ENCODE data around the gene RALGAPA2.

RALGAPA2 gene

GRCh38 chr20:20536240-20536933 lies 176.1 kb downstream of the RALGAPA2 start:
- TF ChIP-seq ZNF274 (IDR thresholded peaks at IDR 0.05; ENCODE audit: low read depth, low read length) (no peak), YY1 (IDR thresholded peaks at IDR 0.05; ENCODE audit: insufficient read depth, insufficient read length) (no peak), SUZ12 (IDR thresholded peaks at IDR 0.05; ENCODE audit: extremely low read depth, insufficient read depth, insufficient read length) (no peak)
- Histone ChIP-seq H3K27me3 (ENCODE audit: insufficient read depth, insufficient read length) (no peaks in the 10 kb centered on the region), H3K36me3 (ENCODE audit: insufficient read depth, insufficient read length, low read length) (no peaks in the 10 kb centered on the region), H3K9ac (ENCODE audit: insufficient read length, low read depth) (no peak overlapping the region), H3K4me3 (ENCODE audit: insufficient read length, low read depth) (no peak overlapping the region), H3K9me3 (ENCODE audit: insufficient read depth, low read length) (no peaks in the 10 kb centered on the region), H3K4me1 (ENCODE audit: insufficient read depth, insufficient read length) (peaks cover under 1% of the 10 kb centered on the region)
- DNase-seq (ENCODE audit: low read depth, low spot score), result no peak

- TF ChIP-seq SUZ12 (IDR thresholded peaks at IDR 0.05; ENCODE audit: extremely low read depth, insufficient read depth, insufficient read length) (no peak), ZNF274 (IDR thresholded peaks at IDR 0.05; ENCODE audit: low read depth, low read length) (no peak)
- H3K4me3 ChIP-seq (ENCODE audit: insufficient read length, low read depth), result no peak overlapping the region
- H3K27me3 ChIP-seq (ENCODE audit: insufficient read depth, insufficient read length), result no peaks in the 10 kb centered on the region
- peaks cover 2% of the 10 kb centered on the region for H3K4me1 ChIP-seq (ENCODE audit: insufficient read depth, insufficient read length)
- peaks cover 6% of the 10 kb centered on the region for H3K36me3 ChIP-seq (ENCODE audit: insufficient read depth, insufficient read length, low read length)
- DNase-seq (ENCODE audit: low read depth, low spot score), result no peak
- no peak overlapping the region for H3K9ac ChIP-seq (ENCODE audit: insufficient read length, low read depth)
- no peaks in the 10 kb centered on the region for H3K9me3 ChIP-seq (ENCODE audit: insufficient read depth, low read length)
These were observed 177.4 kb downstream of the RALGAPA2 start for GRCh38 chr20:20535051-20535450.

GRCh38 chr20:20531283-20531682 lies 181.2 kb downstream of the RALGAPA2 start:
- no peaks in the 10 kb centered on the region for H3K9me3 ChIP-seq (ENCODE audit: insufficient read depth, low read length)
- DNase-seq (ENCODE audit: low read depth, low spot score), result no peak

GRCh38 chr20:20530428-20531151 lies 181.9 kb downstream of the RALGAPA2 start:
- TF ChIP-seq YY1 (IDR thresholded peaks at IDR 0.05; ENCODE audit: insufficient read depth, insufficient read length) (no peak), SUZ12 (IDR thresholded peaks at IDR 0.05; ENCODE audit: extremely low read depth, insufficient read depth, insufficient read length) (no peak), ZNF274 (IDR thresholded peaks at IDR 0.05; ENCODE audit: low read depth, low read length) (no peak)
- no peak for DNase-seq (ENCODE audit: low read depth, low spot score)
- Histone ChIP-seq H3K9ac (ENCODE audit: insufficient read length, low read depth) (no peak overlapping the region), H3K4me1 (ENCODE audit: insufficient read depth, insufficient read length) (peaks cover 2% of the 10 kb centered on the region), H3K4me3 (ENCODE audit: insufficient read length, low read depth) (no peak overlapping the region), H3K9me3 (ENCODE audit: insufficient read depth, low read length) (no peaks in the 10 kb centered on the region), H3K36me3 (ENCODE audit: insufficient read depth, insufficient read length, low read length) (peaks cover 9% of the 10 kb centered on the region), H3K27me3 (ENCODE audit: insufficient read depth, insufficient read length) (no peaks in the 10 kb centered on the region)

More at GRCh38 chr20:20531283-20531682, 181.2 kb downstream of the RALGAPA2 start:
- no peaks in the 10 kb centered on the region for H3K27me3 ChIP-seq (ENCODE audit: insufficient read depth, insufficient read length)
- no peak overlapping the region for H3K4me3 ChIP-seq (ENCODE audit: insufficient read length, low read depth)
- H3K9ac ChIP-seq (ENCODE audit: insufficient read length, low read depth), result no peak overlapping the region
- H3K36me3 ChIP-seq (ENCODE audit: insufficient read depth, insufficient read length, low read length), result peaks cover 9% of the 10 kb centered on the region
- TF ChIP-seq SUZ12 (IDR thresholded peaks at IDR 0.05; ENCODE audit: extremely low read depth, insufficient read depth, insufficient read length), result no peak
- TF ChIP-seq ZNF274 (IDR thresholded peaks at IDR 0.05; ENCODE audit: low read depth, low read length), result no peak
- no peak for TF ChIP-seq YY1 (IDR thresholded peaks at IDR 0.05; ENCODE audit: insufficient read depth, insufficient read length)
- peaks cover 2% of the 10 kb centered on the region for H3K4me1 ChIP-seq (ENCODE audit: insufficient read depth, insufficient read length)

DNA sequence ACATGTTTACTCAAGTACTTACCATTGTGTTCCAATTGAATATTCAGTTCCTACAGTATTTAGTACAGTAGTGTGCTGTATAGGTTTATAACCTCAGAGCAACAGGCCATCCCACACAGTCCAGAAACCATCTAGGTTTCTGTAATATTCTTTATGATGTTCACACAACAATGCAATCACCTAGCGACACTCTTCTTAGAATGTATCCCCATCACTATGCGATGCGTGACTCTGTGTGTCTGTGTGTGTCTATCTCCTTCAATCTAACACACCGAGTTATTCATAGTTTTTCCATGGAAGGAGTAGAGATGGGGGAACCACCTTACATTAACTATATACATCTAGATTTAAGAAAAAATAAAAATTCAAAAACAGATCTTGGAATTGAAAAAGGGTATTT lies 182.8 kb downstream of the RALGAPA2 start:
- H3K27me3 ChIP-seq (ENCODE audit: insufficient read depth, insufficient read length), result no peaks in the 10 kb centered on the region
- peaks cover 2% of the 10 kb centered on the region for H3K4me1 ChIP-seq (ENCODE audit: insufficient read depth, insufficient read length)
- no peak overlapping the region for H3K4me3 ChIP-seq (ENCODE audit: insufficient read length, low read depth)
- TF ChIP-seq YY1 (IDR thresholded peaks at IDR 0.05; ENCODE audit: insufficient read depth, insufficient read length) (no peak), ZNF274 (IDR thresholded peaks at IDR 0.05; ENCODE audit: low read depth, low read length) (no peak), SUZ12 (IDR thresholded peaks at IDR 0.05; ENCODE audit: extremely low read depth, insufficient read depth, insufficient read length) (no peak)
- no peaks in the 10 kb centered on the region for H3K9me3 ChIP-seq (ENCODE audit: insufficient read depth, low read length)
- no peak for DNase-seq (ENCODE audit: low read depth, low spot score)
- peaks cover 9% of the 10 kb centered on the region for H3K36me3 ChIP-seq (ENCODE audit: insufficient read depth, insufficient read length, low read length)
- no peak overlapping the region for H3K9ac ChIP-seq (ENCODE audit: insufficient read length, low read depth)

- no peak overlapping the region for H3K9ac ChIP-seq (ENCODE audit: insufficient read length, low read depth)
- TF ChIP-seq ZNF274 (IDR thresholded peaks at IDR 0.05; ENCODE audit: low read depth, low read length) (no peak), YY1 (IDR thresholded peaks at IDR 0.05; ENCODE audit: insufficient read depth, insufficient read length) (no peak), SUZ12 (IDR thresholded peaks at IDR 0.05; ENCODE audit: extremely low read depth, insufficient read depth, insufficient read length) (no peak)
- DNase-seq (ENCODE audit: low read depth, low spot score), result no peak
- H3K9me3 ChIP-seq (ENCODE audit: insufficient read depth, low read length), result no peaks in the 10 kb centered on the region
- no peaks in the 10 kb centered on the region for H3K27me3 ChIP-seq (ENCODE audit: insufficient read depth, insufficient read length)
- peaks cover 9% of the 10 kb centered on the region for H3K36me3 ChIP-seq (ENCODE audit: insufficient read depth, insufficient read length, low read length)
- no peak overlapping the region for H3K4me3 ChIP-seq (ENCODE audit: insufficient read length, low read depth)
- H3K4me1 ChIP-seq (ENCODE audit: insufficient read depth, insufficient read length), result peaks cover 2% of the 10 kb centered on the region
These were observed 183.6 kb downstream of the RALGAPA2 start for GRCh38 chr20:20528861-20529260.

DNA sequence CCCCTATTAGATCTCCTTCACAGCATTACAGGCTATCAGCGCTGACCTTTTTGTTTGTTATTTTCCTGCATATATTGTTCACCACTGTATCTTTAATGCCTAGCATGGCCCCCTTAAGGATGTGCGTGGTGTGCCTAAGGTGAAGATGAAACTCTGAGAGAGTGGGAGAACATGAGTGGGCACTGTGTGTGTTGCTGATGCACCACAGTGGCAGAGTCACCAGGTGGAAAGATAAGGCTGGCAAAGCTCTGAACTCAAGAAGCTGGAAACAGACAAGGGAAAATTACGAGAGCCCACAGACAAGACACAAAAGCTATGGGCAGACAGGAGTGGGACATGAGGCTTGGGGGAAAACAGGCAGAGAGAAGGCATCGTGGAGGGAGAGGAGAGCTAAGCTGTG lies 184.8 kb downstream of the RALGAPA2 start:
- H3K4me3 ChIP-seq (ENCODE audit: insufficient read length, low read depth), result no peak overlapping the region
- peaks cover 9% of the 10 kb centered on the region for H3K36me3 ChIP-seq (ENCODE audit: insufficient read depth, insufficient read length, low read length)
- no peak for DNase-seq (ENCODE audit: low read depth, low spot score)
- no peaks in the 10 kb centered on the region for H3K27me3 ChIP-seq (ENCODE audit: insufficient read depth, insufficient read length)
- peaks cover 2% of the 10 kb centered on the region for H3K4me1 ChIP-seq (ENCODE audit: insufficient read depth, insufficient read length)
- TF ChIP-seq SUZ12 (IDR thresholded peaks at IDR 0.05; ENCODE audit: extremely low read depth, insufficient read depth, insufficient read length) (no peak), ZNF274 (IDR thresholded peaks at IDR 0.05; ENCODE audit: low read depth, low read length) (no peak), YY1 (IDR thresholded peaks at IDR 0.05; ENCODE audit: insufficient read depth, insufficient read length) (no peak)
- no peak overlapping the region for H3K9ac ChIP-seq (ENCODE audit: insufficient read length, low read depth)
- H3K9me3 ChIP-seq (ENCODE audit: insufficient read depth, low read length), result no peaks in the 10 kb centered on the region

Measured in NT2/D1 (cell line).